ENCODE results near the gene NOL4L.
"Not testable (repeated sequence)": the region's sequence is repeated elsewhere in the genome, so short reads cannot be mapped to it uniquely, and the experiment has no call there.

Gene NOL4L

DNA sequence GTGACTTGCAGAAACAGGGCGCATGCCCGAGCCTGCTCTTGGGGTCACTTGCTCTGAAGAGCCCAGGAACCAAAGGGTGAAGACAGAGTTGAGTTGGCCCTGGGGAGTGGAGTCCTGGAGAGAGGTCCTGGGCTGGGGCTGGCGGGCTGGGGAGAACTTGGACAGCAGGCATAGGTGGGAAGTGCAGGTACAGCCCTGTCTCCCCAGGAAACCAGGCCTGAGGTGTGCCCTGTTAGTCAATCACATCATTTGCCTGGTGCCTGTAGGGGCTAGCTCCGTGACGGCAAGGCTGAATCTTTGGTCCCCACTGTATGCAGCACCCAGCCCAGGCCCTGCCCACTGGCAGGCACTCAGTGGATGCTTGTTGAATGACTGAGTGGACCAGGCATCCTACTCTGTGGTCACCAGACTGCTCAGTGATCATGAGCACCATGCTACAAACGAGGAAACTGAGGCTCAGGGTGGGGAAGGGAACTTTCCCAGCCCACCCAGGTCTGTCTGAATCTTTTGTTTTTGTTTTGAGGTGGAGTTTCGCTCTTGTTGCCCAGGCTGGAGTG, 15.6 kb upstream of the NOL4L start:
- TF ChIP-seq CTCF (conservative IDR thresholded peaks at IDR 0.05), result no peak
- no peak overlapping the region for H3K27ac ChIP-seq

- TF ChIP-seq CTCF (conservative IDR thresholded peaks at IDR 0.05), result no peak
- no peak overlapping the region for H3K27ac ChIP-seq
These were observed 14.7 kb upstream of the NOL4L start for GRCh38 chr20:32599783-32600340.

DNA sequence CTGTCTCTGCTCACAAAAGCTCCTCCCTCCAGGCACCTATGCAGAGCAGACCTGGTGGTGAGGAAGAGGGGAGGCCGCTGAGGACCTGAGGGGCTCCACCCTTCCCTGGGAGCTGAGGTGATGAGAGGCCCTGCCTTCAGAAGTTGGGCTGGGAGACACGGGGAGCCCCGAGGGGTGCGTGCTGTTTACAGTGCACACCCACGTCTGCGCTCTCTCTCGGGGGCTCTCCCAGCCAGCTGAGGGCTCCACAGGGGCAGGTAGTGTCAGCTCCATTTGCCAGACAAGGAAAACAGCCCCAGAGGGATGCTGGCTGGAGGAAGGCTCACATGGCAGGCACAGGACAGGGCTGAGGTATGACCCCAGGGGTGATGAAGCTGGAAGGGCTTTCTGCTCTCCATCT, 13.5 kb upstream of the NOL4L start:
- TF ChIP-seq CTCF (conservative IDR thresholded peaks at IDR 0.05), result no peak
- H3K27ac ChIP-seq, result no peak overlapping the region

- no peak for TF ChIP-seq CTCF (conservative IDR thresholded peaks at IDR 0.05)
- no peak overlapping the region for H3K27ac ChIP-seq
These were observed 12.6 kb upstream of the NOL4L start for GRCh38 chr20:32597714-32598113.

DNA sequence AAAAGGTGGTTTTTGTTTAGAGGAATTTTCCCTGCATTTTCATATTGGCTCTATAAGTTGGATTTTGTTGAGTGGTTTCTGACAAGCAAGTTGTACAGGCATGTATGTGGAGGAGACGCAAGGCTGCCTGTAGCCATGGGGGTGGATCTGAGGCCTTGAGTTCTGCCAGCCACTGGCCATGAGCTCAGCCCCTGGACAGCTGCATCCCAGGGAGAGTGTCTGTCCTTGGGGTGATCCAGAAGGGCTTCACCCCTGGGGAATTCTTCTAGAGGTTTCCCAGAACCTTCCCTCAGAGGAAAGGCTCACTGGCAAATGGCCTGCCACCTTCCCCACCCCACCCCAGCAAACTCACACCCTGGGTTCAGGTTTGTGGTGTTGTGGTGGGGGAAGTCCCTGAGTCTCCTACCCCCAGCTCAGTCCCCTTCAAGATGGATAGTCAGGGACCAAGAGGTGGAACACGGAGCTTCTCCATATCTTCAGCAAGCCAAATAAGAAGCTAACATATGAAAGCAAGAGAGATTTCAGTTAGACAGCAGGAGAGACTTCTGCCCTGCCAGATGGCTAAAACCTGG, 11.6 kb upstream of the NOL4L start:
- TF ChIP-seq CTCF (conservative IDR thresholded peaks at IDR 0.05), result no peak
- H3K27ac ChIP-seq, result no peak overlapping the region

GRCh38 chr20:32595143-32595542, 10.0 kb upstream of the NOL4L start:
- no peak overlapping the region for H3K27ac ChIP-seq
- no peak for TF ChIP-seq CTCF (conservative IDR thresholded peaks at IDR 0.05)

GRCh38 chr20:32594669-32595068, 9.5 kb upstream of the NOL4L start:
- H3K27ac ChIP-seq, result not testable (repeated sequence)

DNA sequence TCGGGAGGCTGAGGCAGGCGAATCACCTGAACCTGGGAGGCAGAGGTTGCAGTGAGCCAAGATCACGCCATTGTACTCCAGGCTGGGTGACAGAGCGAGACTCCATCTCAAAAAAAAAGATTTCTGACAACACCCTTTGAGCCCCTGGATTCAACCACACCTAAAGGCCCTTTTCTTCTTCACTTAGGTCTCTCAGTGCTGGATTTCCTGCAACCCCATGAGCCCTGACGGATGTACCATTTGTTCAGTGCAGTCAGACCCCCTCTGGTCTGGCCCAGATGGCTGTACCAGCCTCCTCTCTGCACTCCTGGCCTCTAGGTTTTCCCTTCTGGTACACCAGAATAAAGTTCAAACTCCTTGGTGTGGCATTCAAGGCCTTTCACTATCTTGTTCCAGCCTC, 9.1 kb upstream of the NOL4L start:
- no peak overlapping the region for H3K27ac ChIP-seq
- TF ChIP-seq CTCF (conservative IDR thresholded peaks at IDR 0.05), result no peak

DNA sequence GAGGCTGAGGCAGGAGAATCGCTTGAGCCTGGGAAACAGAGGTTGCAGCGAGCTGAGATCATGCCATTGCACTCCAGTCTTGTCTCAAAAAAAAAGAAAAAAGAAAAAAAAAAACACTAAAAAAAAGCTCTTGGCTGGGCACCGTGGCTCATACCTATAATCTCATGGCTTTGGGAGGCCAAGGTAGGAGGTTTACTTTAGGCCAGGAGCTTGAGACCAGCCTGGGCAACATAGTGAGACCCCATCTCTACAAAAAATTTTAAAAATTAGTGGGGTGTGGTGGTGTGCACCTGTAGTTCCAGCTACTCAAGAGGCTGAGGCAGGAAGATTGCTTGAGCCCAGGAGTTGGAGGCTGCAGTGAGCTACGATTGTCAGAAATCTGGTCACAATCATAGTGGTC, 7.5 kb upstream of the NOL4L start:
- H3K27ac ChIP-seq, result not testable (repeated sequence)
